ENCODE measurements around the gene SEC14L3.

SEC14L3 gene

DNA sequence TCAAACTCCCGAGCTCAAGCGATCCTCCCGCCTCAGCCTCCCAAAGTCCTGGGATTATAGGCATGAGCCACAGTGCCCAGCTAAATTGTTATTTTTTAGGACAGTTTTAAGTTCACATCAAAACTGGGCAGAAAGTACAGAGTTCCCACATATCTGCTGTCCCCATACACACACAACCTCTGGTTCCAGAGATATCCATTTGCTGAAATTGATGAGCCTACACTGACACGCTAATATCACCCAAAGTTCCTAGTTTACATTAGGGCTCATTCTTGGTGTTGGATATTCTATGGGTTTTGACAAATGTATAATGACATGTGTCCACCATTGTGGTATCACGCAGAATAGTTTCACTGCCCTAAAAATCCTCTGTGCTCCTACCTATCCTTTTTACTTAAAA, 36.4 kb upstream of the SEC14L3 start:
- Histone ChIP-seq H3K9me3 (ENCODE audit: low read depth, low read length) (no peaks in the 10 kb centered on the region), H3K36me3 (ENCODE audit: insufficient read depth, low read length) (no peaks in the 10 kb centered on the region), H3K27ac (no peak overlapping the region), H3K9ac (ENCODE audit: insufficient read length) (no peak overlapping the region), H3K4me3 (no peak overlapping the region)
- no peak for DNase-seq (ENCODE audit: low read depth, low spot score)
- TF ChIP-seq POLR2AphosphoS5 (IDR thresholded peaks at IDR 0.05; ENCODE audit: borderline replicate concordance, low read depth, low read length) (no peak), EZH2 (IDR thresholded peaks at IDR 0.05) (no peak), FOXP2 (optimal IDR thresholded peaks at IDR 0.05; ENCODE audit: control extremely low read depth, extremely low read length, insufficient read depth) (no peak)

DNA sequence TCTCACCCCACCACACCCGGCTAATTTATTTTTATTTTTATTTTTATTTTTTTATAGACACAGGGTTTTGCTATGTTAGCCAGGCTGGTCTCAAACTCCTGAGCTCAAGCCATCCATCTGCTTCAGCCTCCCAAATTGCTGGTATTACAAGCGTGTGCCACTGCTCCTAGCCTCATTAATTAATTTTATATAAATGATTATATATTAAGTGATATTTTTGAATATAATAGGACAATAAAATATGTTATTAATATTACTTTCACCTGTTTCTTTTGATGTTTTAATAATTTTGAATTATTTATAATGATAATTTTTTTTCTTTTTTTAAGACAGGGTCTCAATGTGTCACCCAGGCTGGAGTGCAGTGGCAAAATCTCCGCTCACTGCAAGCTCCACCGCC, 35.9 kb upstream of the SEC14L3 start:
- TF ChIP-seq EZH2 (IDR thresholded peaks at IDR 0.05) = no peak
- no peak for TF ChIP-seq POLR2AphosphoS5 (IDR thresholded peaks at IDR 0.05; ENCODE audit: borderline replicate concordance, low read depth, low read length)
- no peak for TF ChIP-seq FOXP2 (optimal IDR thresholded peaks at IDR 0.05; ENCODE audit: control extremely low read depth, extremely low read length, insufficient read depth)
- H3K36me3 ChIP-seq (ENCODE audit: insufficient read depth, low read length) = no peaks in the 10 kb centered on the region
- no peak for DNase-seq (ENCODE audit: low read depth, low spot score)
- H3K4me3 ChIP-seq = no peak overlapping the region
- H3K9ac ChIP-seq (ENCODE audit: insufficient read length) = no peak overlapping the region
- no peak overlapping the region for H3K27ac ChIP-seq
- no peaks in the 10 kb centered on the region for H3K9me3 ChIP-seq (ENCODE audit: low read depth, low read length)

DNA sequence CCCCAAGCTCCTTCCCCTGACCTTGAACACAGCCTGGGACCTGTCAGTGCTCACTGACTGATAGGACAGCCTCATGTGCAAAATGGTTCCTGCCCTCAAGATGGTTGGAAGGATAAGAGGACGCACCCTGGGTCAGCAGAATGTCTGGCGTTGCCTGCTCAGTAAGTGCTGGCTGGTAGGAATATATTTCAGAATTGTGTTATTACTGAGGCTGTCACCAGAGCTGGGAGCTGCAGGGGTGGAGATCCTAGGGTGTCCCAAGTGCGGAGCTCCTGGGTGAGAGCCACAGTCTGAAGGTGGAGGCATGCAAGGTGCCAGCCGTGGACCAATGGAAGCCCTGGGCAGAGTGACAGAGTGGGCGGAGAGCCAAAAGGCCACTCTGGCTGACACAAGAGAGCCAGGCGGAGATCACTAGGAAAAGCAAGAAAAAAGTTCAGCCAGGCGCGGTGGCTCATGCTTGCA, 34.7 kb upstream of the SEC14L3 start:
- TF ChIP-seq EZH2 (IDR thresholded peaks at IDR 0.05) = no peak
- TF ChIP-seq FOXP2 (optimal IDR thresholded peaks at IDR 0.05; ENCODE audit: control extremely low read depth, extremely low read length, insufficient read depth) = no peak
- TF ChIP-seq POLR2AphosphoS5 (IDR thresholded peaks at IDR 0.05; ENCODE audit: borderline replicate concordance, low read depth, low read length) = no peak
- Histone ChIP-seq H3K9me3 (ENCODE audit: low read depth, low read length) (no peaks in the 10 kb centered on the region), H3K36me3 (ENCODE audit: insufficient read depth, low read length) (no peaks in the 10 kb centered on the region), H3K27ac (no peak overlapping the region), H3K4me3 (no peak overlapping the region), H3K9ac (ENCODE audit: insufficient read length) (no peak overlapping the region)
- DNase-seq (ENCODE audit: low read depth, low spot score) = no peak

DNA sequence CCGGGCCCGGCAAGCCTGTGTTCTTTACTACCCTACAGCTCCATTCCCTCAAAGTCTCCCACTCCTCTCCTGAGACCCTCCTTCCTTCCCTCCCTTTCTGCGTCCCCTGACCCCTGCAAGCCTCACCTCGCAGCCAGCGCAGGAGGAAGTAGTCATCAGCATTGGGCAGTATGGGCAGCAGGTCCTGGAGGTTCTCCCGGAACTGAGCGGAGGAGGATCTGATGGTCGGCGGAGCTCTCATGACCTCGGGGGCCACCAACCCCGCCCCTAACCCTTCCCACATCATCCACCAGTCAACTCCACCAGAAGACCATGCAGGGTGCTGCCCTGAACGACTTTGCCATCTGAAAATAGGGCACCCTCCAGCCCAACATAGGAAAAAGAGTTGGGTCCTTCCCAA, 31.7 kb upstream of the SEC14L3 start:
- TF ChIP-seq POLR2AphosphoS5 (IDR thresholded peaks at IDR 0.05; ENCODE audit: borderline replicate concordance, low read depth, low read length) = no peak
- TF ChIP-seq FOXP2 (optimal IDR thresholded peaks at IDR 0.05; ENCODE audit: control extremely low read depth, extremely low read length, insufficient read depth) = no peak
- no peak for TF ChIP-seq EZH2 (IDR thresholded peaks at IDR 0.05)
- no peaks in the 10 kb centered on the region for H3K9me3 ChIP-seq (ENCODE audit: low read depth, low read length)
- DNase-seq (ENCODE audit: low read depth, low spot score) = no peak
- no peaks in the 10 kb centered on the region for H3K36me3 ChIP-seq (ENCODE audit: insufficient read depth, low read length)
- no peak overlapping the region for H3K4me3 ChIP-seq
- no peak overlapping the region for H3K27ac ChIP-seq
- H3K9ac ChIP-seq (ENCODE audit: insufficient read length) = no peak overlapping the region

- Histone ChIP-seq H3K9ac (ENCODE audit: insufficient read length) (no peak overlapping the region), H3K9me3 (ENCODE audit: low read depth, low read length) (no peaks in the 10 kb centered on the region), H3K4me3 (no peak overlapping the region), H3K27ac (no peak overlapping the region), H3K36me3 (ENCODE audit: insufficient read depth, low read length) (no peaks in the 10 kb centered on the region)
- TF ChIP-seq EZH2 (IDR thresholded peaks at IDR 0.05) = no peak
- no peak for TF ChIP-seq FOXP2 (optimal IDR thresholded peaks at IDR 0.05; ENCODE audit: control extremely low read depth, extremely low read length, insufficient read depth)
- TF ChIP-seq POLR2AphosphoS5 (IDR thresholded peaks at IDR 0.05; ENCODE audit: borderline replicate concordance, low read depth, low read length) = no peak
- DNase-seq (ENCODE audit: low read depth, low spot score) = no peak
Measured at GRCh38 chr22:30502911-30503310, 31.1 kb upstream of the SEC14L3 start.

- Histone ChIP-seq H3K9me3 (ENCODE audit: low read depth, low read length) (no peaks in the 10 kb centered on the region), H3K4me3 (no peak overlapping the region), H3K36me3 (ENCODE audit: insufficient read depth, low read length) (no peaks in the 10 kb centered on the region), H3K27ac (no peak overlapping the region), H3K9ac (ENCODE audit: insufficient read length) (no peak overlapping the region)
- TF ChIP-seq EZH2 (IDR thresholded peaks at IDR 0.05) = no peak
- no peak for TF ChIP-seq POLR2AphosphoS5 (IDR thresholded peaks at IDR 0.05; ENCODE audit: borderline replicate concordance, low read depth, low read length)
- no peak for TF ChIP-seq FOXP2 (optimal IDR thresholded peaks at IDR 0.05; ENCODE audit: control extremely low read depth, extremely low read length, insufficient read depth)
- no peak for DNase-seq (ENCODE audit: low read depth, low spot score)
Measured at GRCh38 chr22:30502153-30502552, 30.3 kb upstream of the SEC14L3 start.

DNA sequence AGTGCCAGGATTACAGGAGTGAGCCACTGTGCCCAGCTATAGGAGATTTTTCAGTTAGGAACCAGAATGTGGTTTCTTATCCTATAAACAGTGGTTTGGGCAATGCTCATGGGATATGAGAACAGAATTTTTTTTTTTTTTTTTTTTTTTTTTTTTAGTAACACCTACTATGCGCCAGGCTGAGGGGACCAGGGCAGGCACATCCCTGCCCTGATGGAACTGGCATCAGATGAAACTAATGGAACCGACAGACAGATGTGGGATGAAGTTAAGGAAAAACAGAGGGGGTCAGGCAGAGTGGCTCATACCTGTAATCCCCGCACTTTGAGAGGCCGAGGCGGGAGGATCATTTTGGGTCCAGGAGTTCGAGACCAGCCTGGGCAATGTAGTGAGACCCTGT, 28.8 kb upstream of the SEC14L3 start:
- no peak for DNase-seq (ENCODE audit: low read depth, low spot score)
- no peak overlapping the region for H3K4me3 ChIP-seq
- no peak overlapping the region for H3K9ac ChIP-seq (ENCODE audit: insufficient read length)
- no peak for TF ChIP-seq EZH2 (IDR thresholded peaks at IDR 0.05)
- no peak for TF ChIP-seq FOXP2 (optimal IDR thresholded peaks at IDR 0.05; ENCODE audit: control extremely low read depth, extremely low read length, insufficient read depth)
- no peak for TF ChIP-seq POLR2AphosphoS5 (IDR thresholded peaks at IDR 0.05; ENCODE audit: borderline replicate concordance, low read depth, low read length)
- no peak overlapping the region for H3K27ac ChIP-seq
- H3K9me3 ChIP-seq (ENCODE audit: low read depth, low read length) = no peaks in the 10 kb centered on the region
- H3K36me3 ChIP-seq (ENCODE audit: insufficient read depth, low read length) = no peaks in the 10 kb centered on the region

DNA sequence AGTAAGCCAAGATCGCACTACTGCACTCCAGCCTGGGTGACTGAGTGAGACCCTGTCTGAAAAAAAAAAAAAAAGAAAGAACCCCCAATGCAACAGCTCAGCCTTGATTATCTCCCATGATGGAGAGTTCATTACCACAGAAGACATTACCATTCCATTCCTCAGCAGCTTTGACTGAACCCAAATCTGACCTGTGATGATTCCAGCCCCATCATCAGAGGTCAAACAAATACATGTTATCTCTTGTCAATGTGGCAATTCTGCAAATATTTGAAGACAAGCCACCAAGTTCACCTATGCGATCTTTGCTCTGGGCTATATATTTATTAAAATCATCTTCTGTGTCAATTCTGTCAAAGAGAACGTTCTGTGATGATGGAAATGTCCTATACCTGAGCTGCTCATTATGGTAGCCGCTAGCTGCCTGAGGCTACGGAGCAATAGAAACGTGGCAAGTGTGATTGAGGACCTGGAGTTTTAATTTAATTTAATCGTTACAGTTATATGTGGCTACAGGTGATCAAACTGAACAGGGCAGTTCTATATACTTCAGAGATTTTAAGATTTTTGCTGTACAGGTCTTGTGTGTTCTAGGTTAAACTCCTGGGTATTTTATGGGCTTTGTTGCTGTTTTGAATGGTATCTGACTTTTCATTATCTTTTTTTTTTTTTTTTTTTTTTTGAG, 25.8 kb upstream of the SEC14L3 start:
- DNase-seq (ENCODE audit: low read depth, low spot score) = no peak
- H3K27ac ChIP-seq = no peak overlapping the region
- no peaks in the 10 kb centered on the region for H3K36me3 ChIP-seq (ENCODE audit: insufficient read depth, low read length)
- no peak overlapping the region for H3K9ac ChIP-seq (ENCODE audit: insufficient read length)
- TF ChIP-seq FOXP2 (optimal IDR thresholded peaks at IDR 0.05; ENCODE audit: control extremely low read depth, extremely low read length, insufficient read depth) (no peak), POLR2AphosphoS5 (IDR thresholded peaks at IDR 0.05; ENCODE audit: borderline replicate concordance, low read depth, low read length) (no peak), EZH2 (IDR thresholded peaks at IDR 0.05) (no peak)
- no peaks in the 10 kb centered on the region for H3K9me3 ChIP-seq (ENCODE audit: low read depth, low read length)
- no peak overlapping the region for H3K4me3 ChIP-seq
